K562 (cell line): ENCODE data around the gene MLH1. TPM values are rescaled to one million over a fixed set of nuclear protein-coding genes. Genes with fewer than 3 reads are reported as not detected.

Experiments used
- CEBPG ChIP-seq, 3 experiments: fragments of 200-800 bp in 1 of 3; sonication (Bioruptor generic) in 1 of 3; sonication (generic) in 1 of 3; formaldehyde crosslinking in 1 of 3; IDR thresholded peaks in 2 of 3; conservative IDR thresholded peaks in 1 of 3; 2 replicates each; pipeline versions ENCODE4 v1.6.1 to v1.8.0; 2016 to 2022; ENCODE audit warnings: missing compliant biosample characterization in 2 of 3, missing genetic modification characterization in 2 of 3, mild to moderate bottlenecking in 1 of 3, missing genetic modification reagents in 1 of 3
- FOSL1 ChIP-seq: fragments of 200-800 bp; sonication (Bioruptor generic); conservative IDR thresholded peaks from 2 replicates; pipeline ENCODE4 v1.6.1; 2016; ENCODE audit warnings: missing genetic modification characterization, missing compliant biosample characterization
- HBP1 ChIP-seq: fragments of 450-650 bp; formaldehyde crosslinking; IDR thresholded peaks from 2 replicates; pipeline ENCODE4 v1.4.0; 2022; ENCODE audit warnings: missing genetic modification characterization
- IFI16 ChIP-seq: fragments of 250-450 bp; sonication (Bioruptor Pico); IDR thresholded peaks from 2 replicates; pipeline ENCODE4 v2.1.2; 2022; ENCODE audit warnings: mild to moderate bottlenecking, inconsistent platforms
- LEF1 ChIP-seq: fragments of 450-650 bp; IDR thresholded peaks from 2 replicates; pipeline ENCODE4 v1.6.1; 2016; ENCODE audit warnings: mild to moderate bottlenecking
- PBX2 ChIP-seq, 2 experiments: IDR thresholded peaks in 1 of 2; conservative IDR thresholded peaks in 1 of 2; 2 replicates each; pipeline ENCODE4 v1.6.1; 2016; ENCODE audit warnings: low read depth in 2 of 2, mild to moderate bottlenecking in 1 of 2, missing compliant biosample characterization in 1 of 2, missing genetic modification characterization in 1 of 2, moderate library complexity in 1 of 2
- PKNOX1 ChIP-seq: fragments of 450-650 bp; IDR thresholded peaks from 2 replicates; pipeline ENCODE4 v1.6.1; 2016
- POLR2A ChIP-seq: fragments of 450-650 bp; conservative IDR thresholded peaks from 2 replicates; pipeline ENCODE4 v1.6.1; 2016
- SUPT5H ChIP-seq: fragments of 450-650 bp; IDR thresholded peaks from 2 replicates; pipeline ENCODE4 v1.6.1; 2016
- TEAD4 ChIP-seq, 2 experiments: sonication (generic) in 1 of 2; formaldehyde crosslinking in 1 of 2; IDR thresholded peaks; 2 replicates each; pipeline versions ENCODE4 v1.6.1 to v1.8.0; 2012 to 2022; ENCODE audit warnings: borderline replicate concordance in 1 of 2, inconsistent platforms in 1 of 2, low read length in 1 of 2, mild to moderate bottlenecking in 1 of 2, missing genetic modification reagents in 1 of 2
- VEZF1 ChIP-seq: fragments of 200-800 bp; sonication (Bioruptor generic); IDR thresholded peaks from 2 replicates; pipeline ENCODE4 v1.6.1; 2017; ENCODE audit warnings: missing genetic modification characterization, missing compliant biosample characterization
- ZBTB26 ChIP-seq: fragments of 450-650 bp; formaldehyde crosslinking; IDR thresholded peaks from 2 replicates; pipeline ENCODE4 v1.4.0; 2022; ENCODE audit warnings: missing genetic modification characterization
- polyA plus RNA-seq, 8 experiments: library from polyadenylated mRNA; depleted of rRNA in 4 of 8; stranded (reverse) in 5 of 8; unstranded in 3 of 8; fragments of >200 nt; fragmentation: Nextera tagmentation in 2 of 8; fragmentation: Illumina TruSeq in 1 of 8; extraction: Ambion mirVana in 2 of 8; extraction: Trizol in 1 of 8; gene quantifications; 2 replicates each; pipeline versions ENCODE4 v1.2.1 to v1.2.3, GENCODE V29; 2011 to 2014; ENCODE audit warnings: inconsistent platforms in 1 of 8, missing spikeins in 1 of 8
- total RNA-seq, 7 experiments: library from RNA; depleted of rRNA in 6 of 7; stranded (reverse); fragments of >200 nt in 6 of 7; fragmentation: Illumina TruSeq in 2 of 7; extraction: Trizol in 2 of 7; gene quantifications; 2 replicates each; pipeline versions ENCODE4 v1.2.1 to v1.2.3, GENCODE V29; 2011 to 2021; ENCODE audit warnings: low replicate concordance in 1 of 7
- TF ChIP-seq, protein P1 (sequence below): fragments of 250-450 bp; sonication (Bioruptor Pico); IDR thresholded peaks from 2 replicates; pipeline ENCODE4 v1.8.0; 2022; ENCODE audit warnings: moderate library complexity, mild to moderate bottlenecking, inconsistent platforms
- TF ChIP-seq, protein P2 (sequence below): fragments of 250-450 bp; sonication (Bioruptor Pico); IDR thresholded peaks from 2 replicates; pipeline ENCODE4 v1.8.0; 2021; ENCODE audit warnings: moderate library complexity, mild to moderate bottlenecking, inconsistent platforms

Gene MLH1
- total and polyA plus RNA-seq, 9 of the 15 experiments (the other 6 are each of a cell fraction or from before 2014, with no cell fraction given): 76.4 to 155 (median 117) TPM

- TF ChIP-seq IFI16 (CRISPR knock-in tag) (no peak), HBP1 (no peak), SUPT5H (no peak), CEBPG (CRISPR knock-in tag; IDR thresholded peaks at IDR 0.05) (no peak), CEBPG (tag; conservative IDR thresholded peaks at IDR 0.05 in 1 of 2, IDR thresholded peaks at IDR 0.05 in 1 of 2) (no peak), PKNOX1 (peak; percentile 96), FOSL1 (tag) (peak; percentile 96), TEAD4 (IDR thresholded peaks at IDR 0.05; ENCODE audit: low read length) (peak; percentile 77), TEAD4 (CRISPR knock-in tag; IDR thresholded peaks at IDR 0.05; ENCODE audit: borderline replicate concordance) (no peak), VEZF1 (CRISPR knock-in tag) (peak; percentile 97), POLR2A (0 out of 2 replicates have a peak, but pooled peaks have one; percentile 43), PBX2 (CRISPR knock-in tag; IDR thresholded peaks at IDR 0.05; ENCODE audit: low read depth) (no peak), PBX2 (tag; conservative IDR thresholded peaks at IDR 0.05; ENCODE audit: low read depth) (peak; percentile 87), LEF1 (peak; percentile 92), ZBTB26 (CRISPR knock-in tag) (no peak)
- TF ChIP-seq, protein P1, sequence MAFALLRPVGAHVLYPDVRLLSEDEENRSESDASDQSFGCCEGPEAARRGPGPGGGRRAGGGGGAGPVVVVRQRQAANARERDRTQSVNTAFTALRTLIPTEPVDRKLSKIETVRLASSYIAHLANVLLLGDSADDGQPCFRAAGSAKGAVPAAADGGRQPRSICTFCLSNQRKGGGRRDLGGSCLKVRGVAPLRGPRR (CRISPR knock-in tag): no peak
- TF ChIP-seq, protein P2, sequence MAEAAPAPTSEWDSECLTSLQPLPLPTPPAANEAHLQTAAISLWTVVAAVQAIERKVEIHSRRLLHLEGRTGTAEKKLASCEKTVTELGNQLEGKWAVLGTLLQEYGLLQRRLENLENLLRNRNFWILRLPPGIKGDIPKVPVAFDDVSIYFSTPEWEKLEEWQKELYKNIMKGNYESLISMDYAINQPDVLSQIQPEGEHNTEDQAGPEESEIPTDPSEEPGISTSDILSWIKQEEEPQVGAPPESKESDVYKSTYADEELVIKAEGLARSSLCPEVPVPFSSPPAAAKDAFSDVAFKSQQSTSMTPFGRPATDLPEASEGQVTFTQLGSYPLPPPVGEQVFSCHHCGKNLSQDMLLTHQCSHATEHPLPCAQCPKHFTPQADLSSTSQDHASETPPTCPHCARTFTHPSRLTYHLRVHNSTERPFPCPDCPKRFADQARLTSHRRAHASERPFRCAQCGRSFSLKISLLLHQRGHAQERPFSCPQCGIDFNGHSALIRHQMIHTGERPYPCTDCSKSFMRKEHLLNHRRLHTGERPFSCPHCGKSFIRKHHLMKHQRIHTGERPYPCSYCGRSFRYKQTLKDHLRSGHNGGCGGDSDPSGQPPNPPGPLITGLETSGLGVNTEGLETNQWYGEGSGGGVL: no peak
Observed at GRCh38 chr3:36969540-36970432, 23.5 kb upstream of the MLH1 start (continued).
